HG03097 (cell line): ENCODE data around the gene STRAP.
"Not testable (repeated sequence)": the region's sequence is repeated elsewhere in the genome, so short reads cannot be mapped to it uniquely, and the experiment has no call there.

Source experiments
- ATAC-seq: cut with Tn5 transposase; IDR thresholded peaks from one replicate; pipeline ENCODE4 v1.9.1; 2021; ENCODE audit not compliant: unreplicated experiment, low FRiP score

Gene STRAP

DNA sequence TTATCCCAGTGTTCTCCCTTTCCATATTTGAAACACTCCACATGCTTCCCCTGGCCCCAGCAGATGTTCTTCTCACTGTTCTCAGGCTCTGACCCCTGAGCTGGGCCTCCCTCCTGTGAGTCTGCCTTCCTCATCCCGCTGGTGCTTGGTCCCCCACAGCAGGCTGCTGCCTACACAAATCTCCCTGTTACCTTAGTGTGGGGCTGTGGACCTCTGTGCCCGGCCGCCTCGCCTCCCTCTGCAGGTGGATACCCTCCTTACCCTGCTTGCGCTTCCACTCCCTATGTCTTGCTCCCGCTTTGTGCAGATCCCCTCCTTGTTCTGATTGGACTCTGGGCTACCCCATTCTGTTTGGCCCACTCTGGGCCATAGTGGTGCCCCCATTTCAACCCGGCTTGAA is 35.9 kb downstream of the STRAP start:
- ATAC-seq = no peak

GRCh38 chr12:15919418-15919817 is 37.2 kb downstream of the STRAP start:
- ATAC-seq = no peak

- ATAC-seq = no peak
Measured at GRCh38 chr12:15924956-15925355, 42.8 kb downstream of the STRAP start.

- no peak for ATAC-seq
Measured at GRCh38 chr12:15928346-15928745, 46.2 kb downstream of the STRAP start.

DNA sequence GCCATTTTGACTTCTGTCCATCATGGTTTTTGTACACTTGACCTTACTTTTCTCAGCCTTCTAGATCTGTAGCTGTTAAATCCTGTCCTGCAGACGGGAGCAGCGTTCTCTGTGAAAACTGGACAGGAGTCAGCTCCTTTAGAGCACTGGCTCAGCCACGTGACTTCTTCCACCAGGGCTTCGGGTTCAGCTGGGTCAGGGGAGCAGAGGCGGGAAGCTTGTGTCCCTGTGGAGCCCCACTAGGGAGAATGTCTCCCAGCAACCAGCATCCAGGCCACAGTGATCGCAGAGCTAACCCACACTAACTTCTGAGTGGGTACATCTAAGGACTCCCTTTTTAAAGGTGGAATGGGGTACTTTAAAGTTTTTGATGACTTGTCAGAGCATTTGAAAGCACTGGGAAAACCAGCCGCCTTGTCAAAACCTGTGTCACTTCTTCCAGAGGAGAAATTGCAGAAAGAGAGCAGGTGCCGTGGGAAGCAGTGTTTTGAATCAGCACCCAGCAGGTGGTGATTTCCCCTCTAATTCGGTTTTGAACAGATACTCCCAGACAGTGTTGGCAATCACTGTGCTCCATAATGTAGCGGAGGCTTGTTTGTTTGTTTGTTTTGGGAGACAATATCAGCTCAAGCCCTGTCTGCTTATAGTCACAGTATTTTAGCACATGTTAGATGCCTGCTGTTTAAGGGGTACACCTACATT is 46.8 kb downstream of the STRAP start:
- no peak for ATAC-seq

- ATAC-seq = peak; percentile 60
Measured at GRCh38 chr12:15931590-15932053, 49.4 kb downstream of the STRAP start.

DNA sequence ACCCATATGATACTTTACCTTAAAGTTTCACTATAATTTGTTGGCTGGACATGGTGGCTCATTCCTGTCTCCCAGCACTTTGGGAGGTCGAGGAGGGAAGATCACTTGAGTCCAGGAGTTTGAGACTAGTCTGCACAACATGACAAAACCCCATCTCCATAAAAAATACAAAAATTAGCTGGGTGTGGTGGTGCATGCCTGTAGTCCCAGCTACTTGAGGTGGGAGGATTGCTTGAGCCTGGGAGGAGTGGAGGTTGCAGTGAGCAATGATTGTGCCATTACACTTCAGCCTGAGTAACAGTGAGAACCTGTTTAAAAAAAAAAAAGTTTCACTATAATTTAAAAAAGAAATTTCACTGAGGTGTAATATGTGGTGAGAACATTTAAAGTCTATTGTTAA is 50.1 kb downstream of the STRAP start:
- no peak for ATAC-seq

GRCh38 chr12:15932971-15933370 is 50.8 kb downstream of the STRAP start:
- ATAC-seq = no peak

DNA sequence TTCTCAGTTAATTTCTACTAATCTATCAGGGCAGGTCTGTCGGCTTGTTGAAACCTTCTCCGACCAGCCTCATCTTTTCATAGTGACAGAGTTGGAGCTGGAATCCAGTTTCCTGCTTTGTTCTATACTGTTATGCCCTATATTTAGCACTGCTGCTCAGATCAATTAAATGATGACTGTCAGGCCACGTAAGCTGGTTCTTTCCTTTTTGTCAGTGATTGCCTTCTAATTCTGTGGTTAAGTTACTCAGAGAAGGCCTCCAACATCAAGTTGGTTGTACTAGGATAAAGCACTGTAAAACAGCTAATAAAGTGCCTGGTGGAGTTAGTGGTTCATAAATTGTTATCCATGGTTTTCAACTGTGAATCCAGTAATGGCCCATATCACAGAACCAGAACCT is 51.6 kb downstream of the STRAP start:
- ATAC-seq = no peak

- no peak for ATAC-seq
Measured at GRCh38 chr12:15936751-15937150, 54.6 kb downstream of the STRAP start.

DNA sequence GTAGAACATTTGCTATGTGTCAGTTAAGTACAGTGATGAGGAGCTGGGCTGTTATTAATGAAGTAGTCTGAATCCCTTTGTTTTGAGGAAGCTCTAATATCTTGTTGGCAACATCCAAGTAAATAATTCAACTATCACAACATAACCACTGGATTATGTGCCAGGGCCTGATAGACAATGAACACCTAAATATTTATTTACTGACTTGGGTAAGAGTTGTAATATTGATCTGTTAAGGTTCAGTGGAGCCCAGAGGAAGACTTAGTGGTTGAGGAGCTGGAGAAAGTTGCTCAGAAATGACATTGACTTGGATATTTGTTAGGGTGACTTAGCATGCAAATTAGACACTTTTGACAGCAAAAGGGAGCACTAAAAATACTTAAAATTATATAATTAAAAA is 55.7 kb downstream of the STRAP start:
- ATAC-seq = no peak

- ATAC-seq = no peak
Measured at GRCh38 chr12:15939111-15939510, 56.9 kb downstream of the STRAP start.

DNA sequence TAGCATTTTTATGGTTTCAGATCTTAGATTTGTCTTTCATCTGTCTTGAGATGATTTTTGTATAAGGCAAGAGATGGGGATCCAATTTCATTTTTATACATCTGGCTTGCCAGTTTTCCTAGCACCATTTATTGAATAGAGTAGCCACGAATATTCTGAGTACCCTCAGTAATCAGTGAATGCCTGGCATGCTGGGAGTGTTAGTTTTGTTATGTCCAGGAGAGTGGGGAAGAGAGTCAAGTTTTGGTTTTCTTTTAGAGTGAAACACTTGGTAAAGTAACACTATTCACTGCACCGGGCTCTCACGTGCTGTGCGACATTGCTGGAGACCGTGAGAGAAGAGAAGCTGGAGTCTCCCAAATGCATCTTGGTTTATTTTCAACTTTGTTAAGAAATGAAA is 60.3 kb downstream of the STRAP start:
- no peak for ATAC-seq

GRCh38 chr12:15943519-15943918 is 61.3 kb downstream of the STRAP start:
- not testable (repeated sequence) for ATAC-seq

DNA sequence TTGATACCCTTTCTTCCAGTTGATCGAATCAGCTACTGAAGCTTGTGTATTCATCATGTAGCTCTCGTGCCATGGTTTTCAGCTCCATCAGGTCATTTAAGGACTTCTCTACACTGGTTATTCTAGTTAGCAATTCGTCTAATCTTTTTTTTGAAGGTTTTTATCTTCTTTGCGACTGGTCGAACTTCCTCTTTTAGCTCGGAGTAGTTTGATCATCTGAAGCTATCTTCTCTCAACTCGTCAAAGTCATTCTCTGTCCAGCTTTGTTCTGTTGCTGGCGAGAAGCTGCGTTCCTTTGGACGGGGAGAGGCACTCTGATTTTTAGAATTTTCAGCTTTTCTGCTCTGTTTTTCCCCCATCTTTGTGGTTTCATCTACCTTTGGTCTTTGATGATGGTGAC is 66.3 kb downstream of the STRAP start:
- ATAC-seq = not testable (repeated sequence)
